Keratinocyte (primary cell): ENCODE measurements around the gene MOB3B.

ENCODE experiments used
- CTCF ChIP-seq, 3 experiments: IDR thresholded peaks in 1 of 3; conservative IDR thresholded peaks in 1 of 3; optimal IDR thresholded peaks in 1 of 3; 2 replicates in 2 of 3; 3 replicates in 1 of 3; pipeline versions ENCODE3 to v1.5.1; 2011; ENCODE audit warnings: low read length in 3 of 3, mild to moderate bottlenecking in 3 of 3, moderate library complexity in 2 of 3, control low read depth in 1 of 3, inconsistent platforms in 1 of 3; ENCODE audit not compliant: insufficient read depth in 2 of 3; ENCODE audit errors: extremely low read depth in 1 of 3
- EZH2 ChIP-seq: IDR thresholded peaks from one replicate; pipeline ENCODE4 v1.6.1; 2012; ENCODE audit warnings: inconsistent platforms, mild to moderate bottlenecking, low read length, moderate library complexity

GRCh38 chr9:27545471-27545870 is 15.9 kb upstream of the MOB3B start:
- TF ChIP-seq EZH2 (no peak), CTCF (optimal IDR thresholded peaks at IDR 0.05 in 1 of 3, IDR thresholded peaks at IDR 0.05 in 1 of 3, conservative IDR thresholded peaks at IDR 0.05 in 1 of 3; ENCODE audit: extremely low read depth in 1 of 3, insufficient read depth in 2 of 3, low read length in 3 of 3) (no peak)
